K562 (cell line): Measurements from ENCODE around the gene FRMD7. TPM values are rescaled to one million over a fixed set of nuclear protein-coding genes. Genes with fewer than 3 reads are reported as not detected.

Source experiments
- ATAC-seq: fragments of 200-7000 bp; cut with Tn5 transposase; 3 replicates; pipeline ENCODE4 v1.9.1; 2020; ENCODE audit warnings: moderate library complexity
- BruUV-seq: library from RNA; stranded (reverse); fragments of 400-500 nt; replicated peaks from 2 replicates; lab custom pipeline; 2021; lab: Mats Ljungman, UMichigan
- CTCF ChIA-PET: fragments of 300-600 bp; formaldehyde crosslinking; extraction: SDS; loops from one replicate; lab custom pipeline; 2021; ENCODE audit warnings: low intra/inter-chr PET ratio; lab: Yijun Ruan, JAX
- POLR2A ChIA-PET: fragments of 300-600, 350-650 bp; sonication (Branson Sonifier 250); formaldehyde crosslinking; extraction: SDS; loops from one replicate; lab custom pipeline; 2021; ENCODE audit warnings: antibody characterized with exemption, inconsistent platforms; lab: Yijun Ruan, JAX
- DNase-seq, 4 experiments: peaks; one replicate each; pipeline versions ENCODE4 v3.0.0 to v3.0.0-alpha.2; 2011 to 2018; ENCODE audit warnings: low spot score in 3 of 4, mixed read lengths in 3 of 4; ENCODE audit errors: extremely low read depth in 1 of 4
- FAIRE-seq: peaks from 2 replicates; lab custom pipeline; 2011; peaks lifted over from hg19 to GRCh38; lab: Jason Lieb, UNC
- H2AFZ ChIP-seq: 2 replicates; pipeline ENCODE4 v1.6.0; 2011; ENCODE audit warnings: low read depth, low read length, control low read depth, inconsistent platforms
- H3K27ac ChIP-seq: fragments of 200-600 bp; 3 replicates; pipeline ENCODE4 v1.8.0; 2011; ENCODE audit warnings: low read depth, mild to moderate bottlenecking, control low read depth, inconsistent platforms, low read length, moderate library complexity, mixed read lengths; ENCODE audit errors: extremely low read depth
- H3K27me3 ChIP-seq, 2 experiments: fragments of 300-600 bp in 1 of 2; 2 replicates in 1 of 2; 3 replicates in 1 of 2; pipeline versions ENCODE4 v1.6.0 to v1.8.0; 2011; ENCODE audit warnings: inconsistent platforms in 2 of 2, low read length in 2 of 2, mild to moderate bottlenecking in 1 of 2, mixed read lengths in 1 of 2, moderate library complexity in 1 of 2; ENCODE audit not compliant: control insufficient read depth in 2 of 2, insufficient read depth in 2 of 2
- H3K36me3 ChIP-seq: fragments of 300-600 bp; 3 replicates; pipeline ENCODE4 v1.8.0; 2011; ENCODE audit warnings: mild to moderate bottlenecking, low read length, inconsistent platforms; ENCODE audit not compliant: control insufficient read depth, insufficient read depth
- H3K4me1 ChIP-seq, 2 experiments: fragments of 200-600 bp in 1 of 2; replicated peaks in 1 of 2; 2 replicates in 1 of 2; 3 replicates in 1 of 2; pipeline versions ENCODE4 v1.5.1 to v1.8.0; 2011; ENCODE audit warnings: inconsistent platforms in 2 of 2, low read length in 2 of 2, mild to moderate bottlenecking in 1 of 2, mixed read lengths in 1 of 2, moderate library complexity in 1 of 2; ENCODE audit not compliant: control insufficient read depth in 2 of 2, insufficient read depth in 2 of 2
- H3K4me2 ChIP-seq: 2 replicates; pipeline ENCODE4 v1.6.1; 2011; ENCODE audit warnings: low read length, control low read depth, inconsistent platforms, mixed read lengths; ENCODE audit not compliant: insufficient read depth
- H3K4me3 ChIP-seq: fragments of 200-600 bp; sonication (generic), shearing (Covaris generic); 2 replicates; pipeline ENCODE4 v1.5.1; 2016; ENCODE audit warnings: control low read depth, inconsistent platforms
- H3K79me2 ChIP-seq: fragments of 200-600 bp; 3 replicates; pipeline ENCODE4 v1.8.0; 2011; ENCODE audit warnings: low read length, inconsistent platforms; ENCODE audit not compliant: control insufficient read depth, insufficient read depth
- H3K9ac ChIP-seq, 2 experiments: 2 replicates each; pipeline versions ENCODE4 v1.6.0 to v1.6.1; 2011; ENCODE audit warnings: low read depth in 2 of 2, low read length in 2 of 2, control low read depth in 1 of 2, inconsistent platforms in 1 of 2, mild to moderate bottlenecking in 1 of 2, mixed read lengths in 1 of 2; ENCODE audit not compliant: insufficient read depth in 1 of 2
- H3K9me1 ChIP-seq: one replicate; pipeline ENCODE4 v1.6.0; 2011; ENCODE audit warnings: inconsistent platforms, mild to moderate bottlenecking, low read length, moderate library complexity; ENCODE audit not compliant: control insufficient read depth, insufficient read depth
- H3K9me3 ChIP-seq: replicated peaks from 2 replicates; pipeline ENCODE4 v1.5.1; 2011; ENCODE audit warnings: low read depth, low read length, inconsistent platforms; ENCODE audit not compliant: control insufficient read depth, insufficient read depth
- H4K20me1 ChIP-seq: replicated peaks from 2 replicates; pipeline ENCODE4 v1.6.1; 2011; ENCODE audit warnings: low read length, inconsistent platforms, mixed read lengths; ENCODE audit not compliant: control insufficient read depth, insufficient read depth
- CBX2 ChIP-seq: fragments of 200-600 bp; sonication (generic); IDR thresholded peaks from one replicate; pipeline ENCODE4 v1.6.1; 2012; ENCODE audit warnings: mild to moderate bottlenecking, low read length, inconsistent platforms; ENCODE audit not compliant: insufficient read depth, poor library complexity, severe bottlenecking
- KAT7 ChIP-seq: sonication (generic); formaldehyde crosslinking; IDR thresholded peaks from 2 replicates; pipeline ENCODE4 v1.8.0; 2022; ENCODE audit warnings: missing genetic modification reagents, mild to moderate bottlenecking, borderline replicate concordance
- MEF2A ChIP-seq: IDR thresholded peaks from 2 replicates; pipeline ENCODE4 v1.6.1; 2011; ENCODE audit warnings: low read depth, mild to moderate bottlenecking, low read length, moderate library complexity; ENCODE audit not compliant: control insufficient read depth
- POU5F1 ChIP-seq: fragments of 150-350 bp; IDR thresholded peaks from 2 replicates; pipeline ENCODE4 v1.6.1; 2014; ENCODE audit warnings: borderline replicate concordance, low read length, low read depth, mild to moderate bottlenecking; ENCODE audit not compliant: partially characterized antibody
- ZNF174 ChIP-seq: fragments of 250-450 bp; sonication (Bioruptor Pico); IDR thresholded peaks from 2 replicates; pipeline ENCODE4 v1.4.0; 2020; ENCODE audit warnings: mild to moderate bottlenecking
- ZNF318 ChIP-seq, 2 experiments: fragments of 450-650 bp; IDR thresholded peaks; 2 replicates each; pipeline ENCODE4 v1.6.1; 2016; ENCODE audit warnings: mild to moderate bottlenecking in 2 of 2, borderline replicate concordance in 1 of 2, low read depth in 1 of 2, moderate library complexity in 1 of 2
- WGBS: fragments of 100-300 bp; shearing (Covaris generic); methylation state at CpG from one replicate; pipeline ENCODE4 v1.1.6; 2016; ENCODE audit warnings: low coverage, mixed read lengths; ENCODE audit not compliant: insufficient coverage; ENCODE audit errors: missing lambda C conversion rate; 5-methylcytosine and 5-hydroxymethylcytosine counted together
- in situ Hi-C: fragments of 300-500 bp; cut with MboI; formaldehyde crosslinking; loops from 4 replicates; pipeline ENCODE4 v1.15.0; 2018; ENCODE audit warnings: inconsistent platforms, mixed read lengths
- intact Hi-C: fragments of 100-400 bp; cut with micrococcal nuclease; formaldehyde crosslinking; loops from 2 replicates; pipeline ENCODE4 v1.14.2; 2022
- polyA plus RNA-seq, 8 experiments: library from polyadenylated mRNA; depleted of rRNA in 4 of 8; stranded (reverse) in 5 of 8; unstranded in 3 of 8; fragments of >200 nt; fragmentation: Nextera tagmentation in 2 of 8; fragmentation: Illumina TruSeq in 1 of 8; extraction: Ambion mirVana in 2 of 8; extraction: Trizol in 1 of 8; gene quantifications; 2 replicates each; pipeline versions ENCODE4 v1.2.1 to v1.2.3, GENCODE V29; 2011 to 2014; ENCODE audit warnings: inconsistent platforms in 1 of 8, missing spikeins in 1 of 8
- total RNA-seq, 7 experiments: library from RNA; depleted of rRNA in 6 of 7; stranded (reverse); fragments of >200 nt in 6 of 7; fragmentation: Illumina TruSeq in 2 of 7; extraction: Trizol in 2 of 7; gene quantifications; 2 replicates each; pipeline versions ENCODE4 v1.2.1 to v1.2.3, GENCODE V29; 2011 to 2021; ENCODE audit warnings: low replicate concordance in 1 of 7

The FRMD7 gene
- total and polyA plus RNA-seq, 9 of the 15 experiments (the other 6 are each of a cell fraction or from before 2014, with no cell fraction given), result 0.06 to 0.09 TPM; not detected in 7

GRCh38 chrX:132153166-132153565 is 25.3 kb upstream of the FRMD7 start:
- no peak overlapping the region for H3K4me2 ChIP-seq
- no peaks in the 10 kb centered on the region for H3K4me1 ChIP-seq
- intact Hi-C loops, result no loop called here
- WGBS, result 0% methylated on average over 4 of the region's 4 CpGs
- H3K4me3 ChIP-seq, result no peak overlapping the region
- H4K20me1 ChIP-seq, result no peaks in the 10 kb centered on the region
- TF ChIP-seq KAT7 (no peak), CBX2 (no peak), POU5F1 (no peak), MEF2A (no peak), ZNF318 (IDR thresholded peaks at IDR 0.05; ENCODE audit: borderline replicate concordance in 1 of 2, low read depth in 1 of 2) (no peak), ZNF174 (no peak)
- CTCF ChIA-PET, result no interaction called here
- FAIRE-seq (no peak), ATAC-seq (no peak), DNase-seq (no peak)
- no peak overlapping the region for H3K9ac ChIP-seq
- no peaks in the 10 kb centered on the region for H3K79me2 ChIP-seq
- H3K9me1 ChIP-seq, result no peaks in the 10 kb centered on the region
- POLR2A ChIA-PET, result no interaction called here
- H3K27ac ChIP-seq, result no peak overlapping the region
- in situ Hi-C loops, result no loop called here
- no TSS peak for BruUV-seq
- H3K27me3 ChIP-seq, result no peaks in the 10 kb centered on the region
- H3K9me3 ChIP-seq, result no peaks in the 10 kb centered on the region
- no peaks in the 10 kb centered on the region for H3K36me3 ChIP-seq
- H2AFZ ChIP-seq, result no peak overlapping the region
